ENCODE measurements around the gene GEMIN7. TPM values are rescaled to one million over a fixed set of nuclear protein-coding genes. Genes with fewer than 3 reads are reported as not detected.
A peak's percentile ranks its signal among the peaks of the same experiment; 100 is the strongest.

GEMIN7 gene
- total and polyA plus RNA-seq, 2 of the 13 experiments (the other 11 are each of a cell fraction or from before 2014, with no cell fraction given): 24.1 to 30.6 TPM

DNA sequence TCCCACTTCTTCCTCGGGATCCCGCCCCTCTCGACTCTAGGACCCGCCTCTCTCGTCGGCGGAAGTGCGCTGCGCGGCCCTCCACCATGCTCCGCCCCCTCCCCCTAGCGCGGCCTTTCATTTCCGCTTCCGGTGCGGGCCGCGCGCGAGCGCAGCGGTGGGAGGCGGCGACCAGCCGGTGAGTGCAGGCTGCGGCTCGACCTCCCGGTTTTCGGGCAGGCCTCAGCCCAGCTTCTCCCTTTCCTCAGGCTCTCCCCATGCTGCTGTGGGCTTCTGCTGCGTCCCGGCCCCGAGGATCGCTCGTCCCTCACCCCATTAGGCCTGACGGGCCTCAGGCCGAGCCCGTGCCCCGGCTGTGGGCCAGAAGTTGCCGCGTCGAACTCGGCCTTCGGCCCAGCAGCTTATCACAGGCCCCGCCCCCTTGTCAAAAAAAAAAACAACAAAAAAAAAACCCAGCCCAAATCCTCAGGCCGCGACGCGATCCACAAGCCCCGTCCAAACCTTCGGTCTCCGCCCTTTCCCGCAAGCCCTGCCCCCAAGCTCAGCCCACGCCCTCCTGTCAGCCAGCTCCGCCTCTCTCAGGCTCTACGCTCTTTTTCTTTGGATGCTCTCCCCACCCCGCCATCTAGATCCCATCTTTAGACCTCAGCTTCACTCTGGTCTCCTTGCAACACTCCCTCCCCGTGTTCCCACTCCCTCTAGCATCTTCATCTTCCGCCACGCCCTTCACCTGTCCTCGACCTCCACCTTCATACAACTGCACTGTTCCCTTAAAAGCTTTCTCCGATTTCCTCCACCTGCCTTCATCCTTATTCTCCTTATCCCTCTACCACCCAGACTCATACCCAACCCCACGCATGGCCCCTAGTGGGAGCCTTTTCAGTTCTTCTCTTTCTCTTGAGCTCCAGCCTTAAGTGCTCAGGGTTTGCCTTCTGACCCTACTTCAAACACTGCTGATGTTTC is 39.8 kb upstream of the GEMIN7 start, which contains the start of gene CLASRP (continued):
- no peak for TF ChIP-seq RAD21 (CRISPR knock-in tag; IDR thresholded peaks at IDR 0.05)
- TF ChIP-seq ZNF260 (CRISPR knock-in tag; IDR thresholded peaks at IDR 0.05; ENCODE audit: borderline replicate concordance, low read depth): no peak
- TF ChIP-seq POLR2AphosphoS5 (IDR thresholded peaks at IDR 0.05; ENCODE audit: low read depth, low read length): peak; percentile 88
- TF ChIP-seq ZNF552 (CRISPR knock-in tag; IDR thresholded peaks at IDR 0.05; ENCODE audit: borderline replicate concordance): 0 out of 2 replicates have a peak, but pooled peaks have one; percentile 19
- peak; percentile 70; the same call in 1 of the 2 replicates for TF ChIP-seq FOXC1 (CRISPR knock-in tag; IDR thresholded peaks at IDR 0.05; ENCODE audit: borderline replicate concordance)
- no peak for TF ChIP-seq ARNT (IDR thresholded peaks at IDR 0.05)
- TF ChIP-seq, protein P1, sequence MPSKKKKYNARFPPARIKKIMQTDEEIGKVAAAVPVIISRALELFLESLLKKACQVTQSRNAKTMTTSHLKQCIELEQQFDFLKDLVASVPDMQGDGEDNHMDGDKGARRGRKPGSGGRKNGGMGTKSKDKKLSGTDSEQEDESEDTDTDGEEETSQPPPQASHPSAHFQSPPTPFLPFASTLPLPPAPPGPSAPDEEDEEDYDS (CRISPR knock-in tag; IDR thresholded peaks at IDR 0.05): peak; percentile 72
- TF ChIP-seq ZNF496 (CRISPR knock-in tag; IDR thresholded peaks at IDR 0.05; ENCODE audit: insufficient replicate concordance): no peak
- TF ChIP-seq, protein P2, sequence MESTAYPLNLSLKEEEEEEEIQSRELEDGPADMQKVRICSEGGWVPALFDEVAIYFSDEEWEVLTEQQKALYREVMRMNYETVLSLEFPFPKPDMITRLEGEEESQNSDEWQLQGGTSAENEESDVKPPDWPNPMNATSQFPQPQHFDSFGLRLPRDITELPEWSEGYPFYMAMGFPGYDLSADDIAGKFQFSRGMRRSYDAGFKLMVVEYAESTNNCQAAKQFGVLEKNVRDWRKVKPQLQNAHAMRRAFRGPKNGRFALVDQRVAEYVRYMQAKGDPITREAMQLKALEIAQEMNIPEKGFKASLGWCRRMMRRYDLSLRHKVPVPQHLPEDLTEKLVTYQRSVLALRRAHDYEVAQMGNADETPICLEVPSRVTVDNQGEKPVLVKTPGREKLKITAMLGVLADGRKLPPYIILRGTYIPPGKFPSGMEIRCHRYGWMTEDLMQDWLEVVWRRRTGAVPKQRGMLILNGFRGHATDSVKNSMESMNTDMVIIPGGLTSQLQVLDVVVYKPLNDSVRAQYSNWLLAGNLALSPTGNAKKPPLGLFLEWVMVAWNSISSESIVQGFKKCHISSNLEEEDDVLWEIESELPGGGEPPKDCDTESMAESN (CRISPR knock-in tag; conservative IDR thresholded peaks at IDR 0.05): peak; percentile 74
- no peak for TF ChIP-seq SYNCRIP (IDR thresholded peaks at IDR 0.05; ENCODE audit: insufficient read depth, low read depth, low read length)
- TF ChIP-seq NFKBIZ (CRISPR knock-in tag; IDR thresholded peaks at IDR 0.05): no peak
- TF ChIP-seq ZNF772 (CRISPR knock-in tag; IDR thresholded peaks at IDR 0.05): peak; percentile 28; the same call in 1 of the 2 replicates
- no peak for TF ChIP-seq ZNF296 (CRISPR knock-in tag; conservative IDR thresholded peaks at IDR 0.05)
- TF ChIP-seq, protein P3, sequence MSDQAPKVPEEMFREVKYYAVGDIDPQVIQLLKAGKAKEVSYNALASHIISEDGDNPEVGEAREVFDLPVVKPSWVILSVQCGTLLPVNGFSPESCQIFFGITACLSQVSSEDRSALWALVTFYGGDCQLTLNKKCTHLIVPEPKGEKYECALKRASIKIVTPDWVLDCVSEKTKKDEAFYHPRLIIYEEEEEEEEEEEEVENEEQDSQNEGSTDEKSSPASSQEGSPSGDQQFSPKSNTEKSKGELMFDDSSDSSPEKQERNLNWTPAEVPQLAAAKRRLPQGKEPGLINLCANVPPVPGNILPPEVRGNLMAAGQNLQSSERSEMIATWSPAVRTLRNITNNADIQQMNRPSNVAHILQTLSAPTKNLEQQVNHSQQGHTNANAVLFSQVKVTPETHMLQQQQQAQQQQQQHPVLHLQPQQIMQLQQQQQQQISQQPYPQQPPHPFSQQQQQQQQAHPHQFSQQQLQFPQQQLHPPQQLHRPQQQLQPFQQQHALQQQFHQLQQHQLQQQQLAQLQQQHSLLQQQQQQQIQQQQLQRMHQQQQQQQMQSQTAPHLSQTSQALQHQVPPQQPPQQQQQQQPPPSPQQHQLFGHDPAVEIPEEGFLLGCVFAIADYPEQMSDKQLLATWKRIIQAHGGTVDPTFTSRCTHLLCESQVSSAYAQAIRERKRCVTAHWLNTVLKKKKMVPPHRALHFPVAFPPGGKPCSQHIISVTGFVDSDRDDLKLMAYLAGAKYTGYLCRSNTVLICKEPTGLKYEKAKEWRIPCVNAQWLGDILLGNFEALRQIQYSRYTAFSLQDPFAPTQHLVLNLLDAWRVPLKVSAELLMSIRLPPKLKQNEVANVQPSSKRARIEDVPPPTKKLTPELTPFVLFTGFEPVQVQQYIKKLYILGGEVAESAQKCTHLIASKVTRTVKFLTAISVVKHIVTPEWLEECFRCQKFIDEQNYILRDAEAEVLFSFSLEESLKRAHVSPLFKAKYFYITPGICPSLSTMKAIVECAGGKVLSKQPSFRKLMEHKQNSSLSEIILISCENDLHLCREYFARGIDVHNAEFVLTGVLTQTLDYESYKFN (CRISPR knock-in tag; conservative IDR thresholded peaks at IDR 0.05): no peak
- TF ChIP-seq KDM4B (CRISPR knock-in tag; IDR thresholded peaks at IDR 0.05): 0 out of 2 replicates have a peak, but pooled peaks have one; percentile 41
- TF ChIP-seq NONO (IDR thresholded peaks at IDR 0.05): no peak
- no peak for TF ChIP-seq NONO (CRISPR knock-in tag; conservative IDR thresholded peaks at IDR 0.05)
- TF ChIP-seq ZNF263 (CRISPR knock-in tag; IDR thresholded peaks at IDR 0.05): peak; percentile 53; the same call in 1 of the 2 replicates
- TF ChIP-seq SRF (IDR thresholded peaks at IDR 0.05; ENCODE audit: low read depth, low read length): no peak
- peak; percentile 89 for TF ChIP-seq YEATS2 (CRISPR knock-in tag; IDR thresholded peaks at IDR 0.05; ENCODE audit: borderline replicate concordance)
